Spleen (tissue), 11 donors: Measurements from ENCODE around the gene C21orf58. TPM values are rescaled to one million over a fixed set of nuclear protein-coding genes. Genes with fewer than 3 reads are reported as not detected.

Source experiments
- DNase-seq: peaks from one replicate; pipeline ENCODE4 v3.0.0-alpha.2; 2020
- H3K27ac ChIP-seq, 8 donors: fragments of 200-600 bp; sonication (generic) in 7 of 8; 1 replicate in 4 of 8; 2 replicates in 4 of 8; pipeline versions ENCODE4 v1.5.0 to v1.8.0; 2016 to 2021; ENCODE audit warnings: inconsistent platforms in 4 of 8, mild to moderate bottlenecking in 4 of 8, moderate library complexity in 1 of 8
- H3K27me3 ChIP-seq, 7 donors: fragments of 200-600 bp; sonication (generic) in 6 of 7; replicated peaks in 1 of 7; 1 replicate in 4 of 7; 2 replicates in 3 of 7; pipeline versions ENCODE4 v1.5.0 to v1.8.0; 2016 to 2021; ENCODE audit warnings: inconsistent platforms in 3 of 7, mild to moderate bottlenecking in 1 of 7
- H3K36me3 ChIP-seq, 6 donors: fragments of 200-600 bp; sonication (generic) in 5 of 6; 1 replicate in 4 of 6; 2 replicates in 2 of 6; pipeline versions ENCODE4 v1.5.0 to v1.8.0; 2016 to 2021; ENCODE audit warnings: inconsistent platforms in 2 of 6
- H3K4me1 ChIP-seq, 6 donors: fragments of 200-600 bp; sonication (generic) in 5 of 6; 1 replicate in 3 of 6; 2 replicates in 3 of 6; pipeline versions ENCODE4 v1.5.0 to v1.8.0; 2016 to 2021; ENCODE audit warnings: inconsistent platforms in 3 of 6
- H3K4me3 ChIP-seq, 8 donors: fragments of 200-600 bp; sonication (generic) in 7 of 8; 1 replicate in 4 of 8; 2 replicates in 4 of 8; pipeline versions ENCODE4 v1.5.0 to v1.8.0; 2016 to 2021; ENCODE audit warnings: inconsistent platforms in 4 of 8, mild to moderate bottlenecking in 4 of 8, moderate library complexity in 2 of 8
- H3K9me3 ChIP-seq, 8 donors: fragments of 200-600 bp; sonication (generic) in 7 of 8; 1 replicate in 4 of 8; 2 replicates in 4 of 8; pipeline versions ENCODE4 v1.5.0 to v1.8.0; 2016 to 2021; ENCODE audit warnings: inconsistent platforms in 4 of 8
- CTCF ChIP-seq, 11 experiments: fragments of 200-600 bp in 7 of 11; fragments of 450-650 bp in 4 of 11; sonication (generic) in 4 of 11; IDR thresholded peaks in 8 of 11; conservative IDR thresholded peaks in 3 of 11; 1 replicate in 7 of 11; 2 replicates in 4 of 11; pipeline versions ENCODE4 v1.4.0 to v1.8.0; 2016 to 2021; ENCODE audit warnings: antibody characterized with exemption in 11 of 11, inconsistent platforms in 4 of 11, mild to moderate bottlenecking in 1 of 11
- POLR2A ChIP-seq, 3 donors: fragments of 450-650 bp; IDR thresholded peaks; one replicate each; pipeline ENCODE4 v1.5.1; 2017; ENCODE audit warnings: antibody characterized with exemption in 3 of 3, mild to moderate bottlenecking in 1 of 3
- POLR2AphosphoS5 ChIP-seq, 3 donors: sonication (generic); formaldehyde crosslinking; IDR thresholded peaks; one replicate each; pipeline ENCODE4 v1.5.1; 2017; ENCODE audit warnings: antibody characterized with exemption in 3 of 3
- WGBS, 5 donors: extraction: QIAGEN DNeasy Blood & Tissue Kit in 3 of 5; methylation state at CpG; one replicate each; pipeline versions ENCODE4 v1.1.5 to v1.1.7; 2013 to 2018; 5-methylcytosine and 5-hydroxymethylcytosine counted together
- intact Hi-C: fragments of 100-400 bp; cut with DNase I; formaldehyde crosslinking; loops from one replicate; pipeline ENCODE4 v1.15.0; 2023; ENCODE audit warnings: low total_unique reads
- polyA plus RNA-seq, 3 donors: library from polyadenylated mRNA; stranded (reverse); fragments of 200-250 nt; gene quantifications; one replicate each; pipeline ENCODE4 v1.2.1, GENCODE V29; 2013
- total RNA-seq, 7 donors: library from RNA; depleted of rRNA in 3 of 7; stranded (reverse); fragments of >200 nt in 3 of 7; fragmentation: NEBNext Ultra II Directional in 4 of 7; extraction: Animal tissue kit (Norgen Biotek cat#: 25700) in 4 of 7; gene quantifications; one replicate each; pipeline versions ENCODE4 v1.1.0 to v1.2.1, GENCODE V29; 2016 to 2021
- donor health status: healthy with polysubstance abuse.
- donor health status: DM: no; HTN: no; CAD: no; lungs with moderate emphysema.
- donor health status: DM: no; HTN: no; CAD: no.
- donor health status: Bipolar disorder and iron deficiency.
- donor health status: healthy.
- donor health status: DM: no; HTN: no; CAD: no.
- donor health status: DM: yes; HTN: yes; CAD: no.

Gene C21orf58
- total and polyA plus RNA-seq, 10 donors, result 1.4 to 5.8 (median 3.9) TPM

- WGBS, 5 donors, result 95 to 97% (median 96%) methylated on average over 10 of the region's 10 CpGs
- intact Hi-C loops, result no loop called here
- Histone ChIP-seq H3K9me3 (no peaks in the 10 kb centered on the region), H3K27me3 (no peaks in the 10 kb centered on the region), H3K4me1 (peaks cover 0 to 6% (median 0%) of the 10 kb centered on the region in 6 donors), H3K27ac (no peak overlapping the region), H3K4me3 (no peak overlapping the region), H3K36me3 (peaks cover 5 to 98% (median 59%) of the 10 kb centered on the region in 6 donors)
- TF ChIP-seq POLR2A (IDR thresholded peaks at IDR 0.05), result no peak
- no peak for TF ChIP-seq CTCF (IDR thresholded peaks at IDR 0.05 in 8 of 11, conservative IDR thresholded peaks at IDR 0.05 in 3 of 11)
- TF ChIP-seq POLR2AphosphoS5 (IDR thresholded peaks at IDR 0.05), result no peak
- no peak for DNase-seq
Observed at GRCh38 chr21:46361176-46361575, 37.5 kb upstream of the C21orf58 start.

GRCh38 chr21:46357684-46358425 lies 34.2 kb upstream of the C21orf58 start:
- Histone ChIP-seq H3K36me3 (peaks cover 0 to 99% (median 67%) of the 10 kb centered on the region in 6 donors), H3K27me3 (no peaks in the 10 kb centered on the region), H3K27ac (peak overlapping the region in 1 of 8 donors; percentile 38), H3K4me1 (peaks cover 0 to 6% (median 0%) of the 10 kb centered on the region in 6 donors), H3K4me3 (no peak overlapping the region), H3K9me3 (no peaks in the 10 kb centered on the region)
- WGBS, 5 donors, result 90 to 98% (median 93%) methylated on average over 19 of the region's 19 CpGs
- intact Hi-C loops, result no loop called here
- no peak for DNase-seq
- TF ChIP-seq CTCF (IDR thresholded peaks at IDR 0.05 in 8 of 11, conservative IDR thresholded peaks at IDR 0.05 in 3 of 11) (no peak), POLR2AphosphoS5 (IDR thresholded peaks at IDR 0.05) (no peak), POLR2A (IDR thresholded peaks at IDR 0.05) (no peak)

GRCh38 chr21:46357335-46357604 lies 33.6 kb upstream of the C21orf58 start:
- H3K36me3 ChIP-seq, result peaks cover 0 to 99% (median 69%) of the 10 kb centered on the region in 6 donors

More at GRCh38 chr21:46357335-46357604, 33.6 kb upstream of the C21orf58 start:
- Histone ChIP-seq H3K27me3 (no peaks in the 10 kb centered on the region), H3K9me3 (no peaks in the 10 kb centered on the region), H3K27ac (peak overlapping the region in 3 of 8 donors; percentile 21 to 38 (median 31)), H3K4me1 (peaks cover 0 to under 1% (median 0%) of the 10 kb centered on the region in 6 donors), H3K4me3 (no peak overlapping the region)
- WGBS, 5 donors, result 73 to 81% (median 81%) methylated on average over 4 of the region's 4 CpGs
- intact Hi-C loops, result no loop called here
- no peak for TF ChIP-seq POLR2A (IDR thresholded peaks at IDR 0.05)
- no peak for TF ChIP-seq POLR2AphosphoS5 (IDR thresholded peaks at IDR 0.05)
- TF ChIP-seq CTCF (IDR thresholded peaks at IDR 0.05 in 8 of 11, conservative IDR thresholded peaks at IDR 0.05 in 3 of 11), result no peak
- no peak for DNase-seq
